GM19452 (cell line): Measurements from ENCODE around the gene FHIP2A.
"Not testable (repeated sequence)": the region's sequence is repeated elsewhere in the genome, so short reads cannot be mapped to it uniquely, and the experiment has no call there.

Source experiments
- ATAC-seq: cut with Tn5 transposase; IDR thresholded peaks from one replicate; pipeline ENCODE4 v1.9.1; 2021; ENCODE audit not compliant: unreplicated experiment

The FHIP2A gene, protein sequence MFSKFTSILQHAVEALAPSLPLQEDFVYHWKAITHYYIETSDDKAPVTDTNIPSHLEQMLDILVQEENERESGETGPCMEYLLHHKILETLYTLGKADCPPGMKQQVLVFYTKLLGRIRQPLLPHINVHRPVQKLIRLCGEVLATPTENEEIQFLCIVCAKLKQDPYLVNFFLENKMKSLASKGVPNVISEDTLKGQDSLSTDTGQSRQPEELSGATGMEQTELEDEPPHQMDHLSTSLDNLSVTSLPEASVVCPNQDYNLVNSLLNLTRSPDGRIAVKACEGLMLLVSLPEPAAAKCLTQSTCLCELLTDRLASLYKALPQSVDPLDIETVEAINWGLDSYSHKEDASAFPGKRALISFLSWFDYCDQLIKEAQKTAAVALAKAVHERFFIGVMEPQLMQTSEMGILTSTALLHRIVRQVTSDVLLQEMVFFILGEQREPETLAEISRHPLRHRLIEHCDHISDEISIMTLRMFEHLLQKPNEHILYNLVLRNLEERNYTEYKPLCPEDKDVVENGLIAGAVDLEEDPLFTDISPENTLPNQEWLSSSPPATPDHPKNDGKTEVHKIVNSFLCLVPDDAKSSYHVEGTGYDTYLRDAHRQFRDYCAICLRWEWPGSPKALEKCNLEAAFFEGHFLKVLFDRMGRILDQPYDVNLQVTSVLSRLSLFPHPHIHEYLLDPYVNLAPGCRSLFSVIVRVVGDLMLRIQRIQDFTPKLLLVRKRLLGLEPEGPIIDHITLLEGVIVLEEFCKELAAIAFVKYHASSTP

DNA sequence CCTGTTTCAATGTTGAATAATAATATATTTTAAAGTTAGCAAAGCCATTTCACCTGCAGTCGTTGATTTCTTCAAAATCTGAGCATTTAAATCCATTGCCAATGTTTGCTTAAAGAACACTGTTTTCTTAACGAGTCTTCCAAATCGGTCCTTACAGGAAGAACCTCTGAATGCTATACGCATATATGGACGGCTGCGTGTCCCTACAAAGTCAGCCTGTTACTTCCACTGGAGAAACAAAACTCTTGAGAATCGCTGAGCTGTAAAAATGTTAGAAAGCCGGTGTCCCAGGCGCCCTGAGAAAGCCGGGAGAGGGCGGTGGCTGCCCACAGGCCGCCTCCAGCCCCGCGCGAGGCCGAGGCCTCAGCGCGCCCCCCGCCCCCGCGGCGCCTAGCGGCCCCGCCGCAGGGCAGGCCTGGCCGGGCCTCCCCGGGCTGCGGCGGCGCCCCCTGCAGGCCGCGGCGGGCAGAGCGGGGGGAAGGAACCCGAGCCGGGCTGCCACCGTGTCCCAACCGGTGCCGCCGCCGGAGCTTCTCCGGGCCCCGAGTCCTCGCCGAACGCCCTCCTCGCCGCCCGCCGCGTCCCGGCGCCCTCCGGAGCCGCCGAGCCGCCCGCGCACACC lies at the start of gene FHIP2A:
TSS of gene FHIP2A (plus strand) at position 488 of the 622 bp plus-strand sequence. CDS start 299 bp downstream, outside the sequence.
- peak; percentile 77 for ATAC-seq

DNA sequence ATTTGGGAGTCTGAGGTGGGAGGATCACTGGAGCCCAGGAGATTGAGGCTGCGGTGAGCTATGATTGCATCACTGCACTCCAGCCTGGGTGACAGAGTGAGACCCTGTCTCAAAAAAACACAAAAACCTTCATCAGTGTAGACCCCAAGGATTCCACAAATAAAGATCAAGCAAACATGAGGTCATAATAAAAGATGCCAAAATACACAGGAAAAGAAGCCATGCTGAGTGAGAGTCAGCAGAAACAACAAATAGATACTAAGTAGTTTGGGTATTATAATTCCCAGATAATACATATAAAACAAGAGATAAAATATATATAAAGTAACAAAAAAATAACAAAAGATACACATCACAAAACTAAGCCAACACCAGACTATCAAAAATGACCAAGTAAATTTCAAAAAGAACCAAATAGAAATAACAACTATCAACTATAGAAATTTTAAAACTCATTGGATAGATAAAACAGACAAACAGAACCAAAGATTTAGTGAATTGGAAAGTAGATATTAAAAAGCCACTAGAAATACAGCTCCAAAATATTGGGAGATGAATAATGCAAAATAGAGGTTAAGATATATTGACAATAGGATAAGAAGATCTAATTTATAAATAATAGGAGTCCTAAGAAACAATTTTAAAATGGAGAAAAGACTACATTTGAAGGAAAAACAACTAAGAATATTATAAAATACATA lies 48.9 kb upstream of the FHIP2A start:
- no peak for ATAC-seq

DNA sequence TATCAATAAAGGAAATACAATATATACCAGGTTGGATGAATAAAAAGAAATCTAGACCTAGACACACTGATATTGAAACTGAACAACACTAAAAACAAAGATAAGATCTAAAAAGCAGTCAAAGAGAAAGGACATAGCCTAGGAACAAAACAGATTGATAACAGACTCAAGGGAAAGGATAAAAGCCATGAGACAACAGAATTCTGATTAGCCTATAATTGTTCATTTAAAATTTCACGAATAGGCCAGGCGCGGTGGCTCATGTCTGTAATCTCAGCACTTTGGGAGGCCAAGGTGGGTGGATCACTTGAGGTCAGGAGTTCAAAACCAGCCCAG lies 48.4 kb upstream of the FHIP2A start:
- no peak for ATAC-seq

DNA sequence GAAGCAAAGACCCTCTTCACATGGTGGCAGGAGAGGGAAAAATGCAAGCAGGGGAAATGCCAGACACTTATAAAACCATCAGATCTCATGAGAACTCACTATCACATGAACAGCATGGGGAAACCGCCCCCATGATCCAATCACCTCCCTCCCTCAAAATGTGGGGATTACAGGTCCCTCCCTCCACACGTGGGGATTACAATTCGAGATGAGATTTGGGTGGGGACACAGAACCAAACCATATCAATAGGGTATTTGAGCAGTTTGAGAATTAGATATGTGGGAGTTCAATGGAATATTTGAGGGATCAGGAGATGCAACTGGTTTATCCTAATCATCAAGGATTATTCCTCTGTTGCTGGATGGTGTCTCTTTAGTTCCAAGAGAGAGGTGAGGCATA lies 46.5 kb upstream of the FHIP2A start:
- not testable (repeated sequence) for ATAC-seq

DNA sequence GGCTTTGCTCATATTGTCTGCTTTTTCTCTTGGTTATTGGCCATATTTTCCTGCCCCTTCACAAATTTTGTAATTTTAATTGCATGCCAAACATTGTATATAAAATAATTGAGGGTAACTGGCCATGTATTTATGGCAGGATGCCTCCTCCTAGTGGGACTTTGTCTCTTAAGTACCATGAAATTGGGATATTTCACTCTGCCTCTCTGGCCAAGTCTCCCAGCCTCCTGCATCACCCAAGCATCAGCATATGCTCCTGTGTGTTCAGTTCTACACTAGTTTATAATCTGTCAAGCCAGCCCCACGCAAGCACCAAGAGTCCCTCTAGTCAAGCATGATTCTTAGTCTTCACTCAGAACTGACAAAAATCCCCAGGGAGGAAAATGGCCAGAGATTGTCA lies 44.2 kb upstream of the FHIP2A start:
- no peak for ATAC-seq

DNA sequence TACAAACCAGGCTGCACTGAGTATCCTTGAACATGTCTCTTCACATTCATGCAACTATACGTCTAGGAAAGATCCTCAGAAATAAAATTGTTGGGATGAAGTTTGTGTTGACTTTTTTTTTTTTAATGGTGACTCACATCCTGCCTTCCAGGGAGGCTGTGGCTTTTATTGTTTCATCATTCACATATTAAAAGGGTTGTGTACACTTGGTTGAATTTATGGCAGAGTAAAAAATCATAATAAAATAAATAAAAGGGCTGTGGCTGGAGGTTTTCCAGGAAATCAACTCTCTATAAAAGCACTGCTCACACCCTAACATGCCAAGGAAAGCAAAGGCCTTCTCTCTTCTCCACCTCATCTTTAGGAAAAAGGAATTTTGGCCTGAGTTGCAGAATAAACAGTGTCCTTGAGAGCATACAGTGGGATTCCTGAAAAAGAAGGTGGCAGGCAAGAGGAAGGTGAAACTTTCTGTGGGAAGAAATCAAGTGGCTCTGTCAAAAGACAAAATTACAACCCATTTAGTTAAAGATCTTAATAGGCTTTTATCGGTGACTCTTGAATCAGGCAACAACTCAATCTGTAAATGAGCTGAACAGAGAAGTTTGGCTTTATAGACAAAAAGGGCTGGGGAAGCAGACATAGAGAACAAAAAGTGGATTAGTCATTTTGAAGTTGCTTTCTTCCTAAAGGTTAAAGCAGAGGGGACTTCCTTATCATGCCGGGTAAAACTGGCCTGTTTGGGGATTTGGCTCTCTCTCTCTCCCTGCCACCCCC lies 41.6 kb upstream of the FHIP2A start:
- ATAC-seq, result no peak

DNA sequence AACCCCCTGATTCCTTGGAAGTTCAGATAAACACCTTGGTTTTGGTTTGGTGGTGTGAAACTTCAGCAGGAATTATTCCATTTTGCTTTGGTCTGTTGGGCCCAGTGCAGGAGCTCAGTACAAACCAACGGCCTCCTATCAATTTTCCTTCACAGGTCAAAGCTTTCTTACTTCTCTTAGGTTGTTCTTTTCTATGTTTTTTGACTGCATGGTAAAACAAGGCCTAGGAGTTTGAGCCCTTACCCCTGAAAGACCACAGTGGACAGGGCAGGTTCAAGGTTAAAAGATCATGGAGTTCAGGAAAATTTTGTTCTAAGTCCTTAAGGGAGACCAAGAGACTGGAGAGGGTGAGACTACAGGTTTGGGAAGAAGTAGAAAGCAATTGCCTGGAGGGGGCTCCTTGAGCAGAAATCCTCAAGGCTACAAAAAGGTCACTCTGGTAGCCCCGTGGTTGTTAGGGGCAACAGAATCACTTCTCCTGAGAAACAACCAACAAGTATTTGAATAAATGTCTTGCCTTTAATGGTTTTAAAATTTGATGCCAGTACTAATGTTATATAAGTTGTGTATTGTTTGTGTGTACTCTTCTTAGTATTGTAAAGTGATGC lies 40.9 kb upstream of the FHIP2A start:
- no peak for ATAC-seq

DNA sequence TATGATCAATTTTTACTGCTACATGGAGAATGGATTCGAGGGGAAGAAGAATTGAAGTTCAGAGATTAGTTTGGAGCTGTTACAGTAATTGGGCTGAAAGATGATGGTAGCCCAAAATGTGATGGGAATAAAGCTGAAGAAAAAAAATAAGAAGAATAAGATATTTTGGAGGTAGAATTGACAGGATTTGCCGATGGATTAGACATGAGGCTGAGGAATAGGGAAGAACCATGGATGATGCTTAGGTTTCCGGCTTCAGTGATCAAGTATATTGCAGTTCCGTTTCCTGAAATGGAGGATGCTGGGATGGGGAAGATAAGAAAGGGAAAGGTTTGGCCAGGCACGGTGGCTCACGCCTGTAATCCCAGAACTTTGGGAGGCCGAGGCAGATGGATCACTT lies 38.9 kb upstream of the FHIP2A start:
- no peak for ATAC-seq

DNA sequence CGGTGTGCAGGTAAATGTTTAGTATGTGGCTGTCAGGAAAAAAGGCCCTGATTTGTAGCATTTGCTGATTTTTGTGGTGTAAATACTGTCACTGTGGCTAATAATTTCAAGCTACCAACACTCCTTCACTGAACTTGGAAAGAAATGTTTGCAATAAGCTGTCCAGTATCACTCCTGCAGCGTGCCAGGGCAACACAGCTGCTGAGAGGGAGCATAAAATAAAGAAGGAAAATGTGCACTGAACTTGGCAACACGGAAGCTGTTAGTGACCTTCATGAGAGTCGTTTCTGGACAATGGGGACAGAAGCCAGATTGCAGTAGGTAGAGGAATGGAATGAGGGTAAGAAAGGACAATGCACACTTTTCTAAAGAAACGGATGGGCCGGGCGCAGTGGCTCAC lies 37.9 kb upstream of the FHIP2A start:
- no peak for ATAC-seq

DNA sequence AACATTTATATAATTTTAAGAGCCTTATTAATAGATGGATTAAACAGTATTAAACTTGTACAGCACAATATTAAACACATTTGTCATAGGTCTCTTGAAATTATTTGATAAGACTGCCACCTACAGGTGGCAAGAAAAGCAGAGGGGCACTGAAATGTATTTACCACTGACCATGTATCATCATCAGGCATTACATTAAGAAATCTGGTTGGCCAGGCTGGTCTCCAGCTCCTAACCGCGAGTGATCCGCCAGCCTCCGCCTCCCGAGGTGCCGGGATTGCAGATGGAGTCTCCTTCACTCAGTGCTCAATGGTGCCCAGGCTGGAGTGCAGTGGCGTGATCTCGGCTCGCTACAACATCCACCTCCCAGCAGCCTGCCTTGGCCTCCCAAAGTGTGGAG lies 35.1 kb upstream of the FHIP2A start:
- ATAC-seq, result not testable (repeated sequence)

DNA sequence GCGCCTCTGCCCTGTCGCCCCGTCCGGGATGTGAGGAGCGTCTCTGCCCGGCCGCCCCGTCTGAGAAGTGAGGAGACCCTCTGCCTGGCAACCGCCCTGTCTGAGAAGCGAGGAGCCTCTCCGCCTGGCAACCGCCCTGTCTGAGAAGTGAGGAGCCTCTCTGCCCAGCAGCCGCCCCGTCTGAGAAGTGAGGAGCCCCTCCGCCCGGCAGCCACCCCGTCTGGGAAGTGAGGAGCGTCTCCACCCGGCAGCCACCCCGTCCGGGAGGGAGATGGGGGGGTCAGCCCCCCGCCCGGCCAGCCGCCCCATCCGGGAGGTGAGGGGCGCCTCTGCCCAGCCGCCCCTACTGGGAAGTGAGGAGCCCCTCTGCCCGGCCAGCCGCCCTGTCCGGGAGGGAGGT lies 34.4 kb upstream of the FHIP2A start:
- not testable (repeated sequence) for ATAC-seq

DNA sequence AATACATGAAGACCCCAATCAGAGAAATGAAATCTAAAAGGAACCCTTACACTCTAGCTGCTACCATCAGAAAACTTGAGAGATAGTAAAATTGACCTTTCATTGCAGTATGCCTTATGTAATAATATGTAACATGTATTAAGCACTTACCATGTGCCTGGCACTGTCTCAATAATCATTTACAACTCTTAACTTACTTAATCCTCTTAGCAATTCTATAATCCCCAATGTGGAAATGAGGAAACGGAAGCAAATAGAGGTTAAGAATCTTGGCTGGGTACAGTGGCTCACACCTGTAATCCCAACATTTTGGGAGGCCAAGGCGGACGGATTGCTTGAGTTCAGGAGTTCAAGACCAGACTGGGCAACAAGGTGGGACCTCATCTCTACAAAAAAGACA lies 29.8 kb upstream of the FHIP2A start:
- no peak for ATAC-seq

DNA sequence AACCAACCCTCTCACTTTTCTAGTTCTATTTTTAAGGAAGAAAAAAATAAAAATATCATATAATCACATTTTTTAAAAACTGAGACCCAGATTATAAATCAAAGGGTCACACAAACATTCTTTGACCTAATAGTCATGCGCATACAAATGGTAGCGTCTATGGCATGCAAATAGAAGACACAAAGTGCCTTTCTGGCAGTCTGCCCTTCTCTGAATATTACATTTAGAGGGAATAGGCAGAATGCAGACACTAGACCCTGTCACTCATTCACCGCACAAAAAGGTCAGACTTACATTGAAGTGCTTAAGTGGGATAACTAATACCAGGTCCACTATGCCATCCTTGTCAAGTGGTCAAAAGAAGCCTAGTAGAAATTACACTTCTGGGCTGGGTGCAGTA lies 26.5 kb upstream of the FHIP2A start:
- no peak for ATAC-seq

DNA sequence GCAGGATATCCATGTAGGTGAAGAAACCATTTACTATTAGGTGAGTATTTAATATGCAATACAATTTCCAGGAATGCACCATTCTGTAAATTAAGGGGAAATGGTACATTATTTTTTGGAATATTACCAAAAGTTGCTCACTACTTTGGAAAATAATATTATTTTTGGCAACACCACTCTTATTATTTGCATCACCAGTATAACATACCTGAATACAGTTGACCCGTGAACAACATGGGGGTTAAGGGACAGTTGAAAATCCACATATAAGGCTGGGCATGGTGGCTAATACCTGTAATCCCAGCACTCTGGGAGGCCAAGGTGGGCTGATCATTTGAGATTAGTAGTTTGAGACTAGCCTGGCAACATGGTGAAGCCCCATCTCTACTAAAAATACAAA lies 21.2 kb upstream of the FHIP2A start:
- no peak for ATAC-seq

DNA sequence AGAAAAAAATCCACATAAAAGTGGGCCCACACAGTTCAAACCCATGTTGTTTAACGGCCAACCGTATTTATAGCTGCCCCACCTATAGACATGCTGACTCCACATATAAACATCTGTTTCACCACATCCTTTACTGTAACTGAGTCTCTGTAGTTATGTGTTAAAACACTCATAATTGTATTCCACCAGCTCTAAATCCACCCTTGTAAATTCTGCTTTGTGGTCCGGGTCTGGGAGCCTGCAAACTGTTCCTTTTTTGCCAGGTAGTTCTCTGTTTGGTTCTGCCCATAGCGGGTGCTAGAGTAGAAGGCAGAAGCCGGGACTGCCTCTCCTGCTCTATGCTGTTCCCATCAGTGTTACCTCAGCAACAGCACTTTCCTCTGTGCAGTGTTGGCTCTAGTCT lies 20.2 kb upstream of the FHIP2A start:
- ATAC-seq, result peak; percentile 72

DNA sequence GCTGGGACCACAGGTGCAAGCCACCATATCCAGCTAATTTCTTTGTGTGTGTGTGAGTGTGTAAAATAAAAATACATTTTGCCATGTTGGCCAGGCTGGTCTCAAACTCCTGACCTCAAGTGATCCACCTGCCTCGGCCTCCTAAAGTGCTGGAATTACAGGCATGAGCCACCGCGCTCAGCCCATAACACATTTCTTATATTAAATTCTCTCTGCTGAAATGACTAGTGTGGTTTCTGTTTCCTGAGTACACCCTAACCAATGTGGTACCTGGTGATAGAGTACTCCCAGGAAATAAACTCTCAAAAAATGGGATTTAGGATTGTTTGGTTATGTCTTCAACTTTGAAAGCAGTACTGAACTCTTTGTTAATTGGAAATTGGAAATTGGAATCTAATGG lies 19.4 kb upstream of the FHIP2A start:
- no peak for ATAC-seq

DNA sequence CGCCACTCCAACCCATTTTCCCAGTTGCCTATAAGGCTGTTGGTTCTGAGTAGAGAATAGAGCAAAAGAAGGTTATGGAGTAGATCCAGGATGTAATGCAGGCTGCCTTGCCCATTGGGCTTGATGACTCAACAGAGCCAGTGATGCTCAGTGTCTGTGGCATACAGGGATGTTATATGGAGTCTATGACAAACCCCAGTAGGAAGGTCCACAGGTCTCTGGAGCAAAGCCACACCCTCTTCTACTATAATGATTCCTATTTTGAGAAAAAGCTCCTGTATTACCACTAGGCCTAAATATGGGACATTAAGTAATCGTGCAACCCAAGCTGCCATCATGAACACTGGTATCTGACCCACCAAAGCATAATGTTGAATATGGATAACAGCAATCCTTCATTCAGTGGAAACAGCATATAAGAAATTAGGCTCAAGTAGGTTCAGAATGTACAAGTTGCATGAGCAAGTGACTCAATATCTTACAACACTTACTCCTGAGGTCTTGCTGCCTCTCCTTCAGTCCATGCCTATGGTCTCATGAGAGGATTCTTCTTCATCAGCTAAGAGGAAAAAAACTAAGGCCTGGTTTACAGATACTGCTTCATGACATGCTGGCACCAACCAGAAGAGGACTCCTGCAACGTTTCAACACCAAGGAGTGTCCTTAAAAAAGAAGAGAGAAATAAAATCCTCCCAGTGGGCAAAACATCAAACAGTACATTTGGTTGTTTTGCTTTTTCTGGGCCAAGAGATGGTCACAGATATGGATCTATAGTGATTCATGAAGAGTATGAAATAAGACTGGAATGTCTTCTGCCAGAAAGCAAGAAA lies 14.8 kb upstream of the FHIP2A start:
- ATAC-seq, result no peak

DNA sequence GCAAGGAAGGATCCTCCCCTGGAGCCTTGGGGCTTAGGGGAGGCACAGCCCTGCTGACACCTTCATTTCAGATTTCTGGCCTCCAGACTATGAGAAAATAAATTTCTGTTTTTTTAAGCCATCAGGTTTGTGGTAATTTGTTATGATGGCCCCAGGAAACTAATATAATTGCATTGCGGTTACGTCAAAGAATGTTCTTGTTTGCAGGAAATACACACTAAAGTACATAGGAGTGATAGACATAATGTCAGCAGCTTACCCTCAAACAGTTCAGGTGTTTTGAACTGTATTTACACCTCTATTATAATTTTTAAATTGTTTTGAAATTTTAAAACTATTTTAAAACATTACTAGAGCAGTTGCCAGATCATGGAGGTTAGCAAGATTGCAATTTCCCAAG lies 12.6 kb upstream of the FHIP2A start:
- ATAC-seq, result no peak

DNA sequence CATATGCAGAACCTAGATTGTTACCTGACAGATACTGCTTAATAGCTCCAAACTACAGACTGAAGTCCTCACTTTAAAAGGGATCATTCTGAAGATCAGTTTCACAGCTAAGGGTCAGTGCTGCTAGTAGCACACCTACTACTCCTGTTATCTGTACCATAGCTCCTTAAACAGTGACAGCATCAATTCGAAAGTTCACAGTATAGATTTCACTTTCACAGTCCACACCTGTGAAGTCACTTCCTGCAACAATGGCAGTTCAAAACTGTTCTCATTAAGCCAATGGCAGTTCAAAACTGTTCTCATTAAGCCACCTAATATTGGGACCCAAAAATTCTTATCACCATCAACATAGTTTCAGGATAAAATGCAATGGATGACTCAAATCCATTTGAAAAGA lies 10.7 kb upstream of the FHIP2A start:
- ATAC-seq, result peak; percentile 100
